WERI-Rb-1 (cell line): Measurements from ENCODE around the gene CHPT1.

Experiments
- DNase-seq: peaks from one replicate; pipeline ENCODE4 v3.0.0-alpha.2; 2020
- H3K27ac ChIP-seq: fragments of 250-450 bp; sonication (Bioruptor Pico); 2 replicates; pipeline ENCODE4 v1.5.1; 2020; ENCODE audit warnings: mild to moderate bottlenecking, moderate library complexity
- H3K27me3 ChIP-seq: fragments of 250-450 bp; sonication (Bioruptor Pico); 2 replicates; pipeline ENCODE4 v1.5.1; 2021; ENCODE audit warnings: mild to moderate bottlenecking, low read depth, moderate library complexity; ENCODE audit not compliant: insufficient read depth, severe bottlenecking
- H3K36me3 ChIP-seq: fragments of 250-450 bp; sonication (Bioruptor Pico); 2 replicates; pipeline ENCODE4 v1.5.1; 2020; ENCODE audit warnings: mild to moderate bottlenecking, moderate library complexity
- H3K4me3 ChIP-seq: 2 replicates; pipeline ENCODE4 v1.5.1; 2011; ENCODE audit warnings: low read depth, mild to moderate bottlenecking, control low read depth, low read length
- H3K9me3 ChIP-seq: fragments of 250-450 bp; sonication (Bioruptor Pico); 2 replicates; pipeline ENCODE4 v1.5.1; 2021; ENCODE audit warnings: mild to moderate bottlenecking, moderate library complexity; ENCODE audit not compliant: severe bottlenecking
- CTCF ChIP-seq: IDR thresholded peaks from 2 replicates; pipeline ENCODE4 v1.5.1; 2011; ENCODE audit warnings: low read depth, mild to moderate bottlenecking, control low read depth, inconsistent platforms, low read length

Gene CHPT1

GRCh38 chr12:101740980-101741379 lies 43.5 kb downstream of the CHPT1 start:
- Histone ChIP-seq H3K27ac (no peak overlapping the region), H3K27me3 (no peaks in the 10 kb centered on the region), H3K4me3 (no peak overlapping the region), H3K36me3 (peaks cover 4% of the 10 kb centered on the region), H3K9me3 (no peaks in the 10 kb centered on the region)
- DNase-seq = no peak
- TF ChIP-seq CTCF = no peak

- Histone ChIP-seq H3K36me3 (peaks cover 4% of the 10 kb centered on the region), H3K27me3 (no peaks in the 10 kb centered on the region), H3K27ac (no peak overlapping the region), H3K4me3 (no peak overlapping the region), H3K9me3 (no peaks in the 10 kb centered on the region)
- no peak for DNase-seq
- no peak for TF ChIP-seq CTCF
Measured at GRCh38 chr12:101743242-101743641, 45.8 kb downstream of the CHPT1 start.

DNA sequence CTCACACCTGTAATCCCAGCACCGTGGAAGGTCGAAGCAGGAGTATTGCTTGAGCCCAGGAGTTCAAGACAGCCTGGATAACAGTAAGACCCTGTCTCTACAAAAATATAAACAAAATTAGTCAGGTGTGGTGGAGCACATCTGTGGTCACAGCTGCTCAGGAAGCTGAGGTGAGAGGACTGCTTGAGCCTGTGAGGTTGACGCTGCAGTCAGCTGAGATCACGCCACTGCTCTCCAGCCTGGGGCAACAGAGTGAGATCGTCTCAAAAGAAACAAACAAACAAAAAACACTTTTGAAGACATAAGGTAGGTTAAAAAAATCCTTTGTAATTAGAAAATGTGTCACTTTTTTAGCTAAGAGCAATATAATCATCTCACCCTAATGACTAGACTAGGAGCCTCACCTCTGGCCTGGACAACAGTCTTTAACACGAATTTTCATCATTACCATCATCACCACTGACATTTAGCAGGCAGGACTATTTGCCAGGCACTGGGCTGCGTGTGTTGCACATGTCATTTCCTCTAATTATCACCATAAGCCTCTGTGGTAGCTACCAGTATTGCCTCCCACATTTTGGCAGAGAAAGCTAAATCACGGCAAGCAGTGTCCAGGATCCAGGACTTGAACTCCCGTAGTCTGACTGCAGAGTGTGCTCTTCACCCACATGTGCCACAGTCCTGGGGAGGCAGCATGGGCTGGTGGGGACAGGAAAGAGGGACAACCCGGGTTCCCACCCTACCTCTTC lies 46.5 kb downstream of the CHPT1 start:
- Histone ChIP-seq H3K4me3 (no peak overlapping the region), H3K9me3 (no peaks in the 10 kb centered on the region), H3K27me3 (no peaks in the 10 kb centered on the region), H3K27ac (no peak overlapping the region), H3K36me3 (peaks cover 4% of the 10 kb centered on the region)
- no peak for DNase-seq
- TF ChIP-seq CTCF = no peak

DNA sequence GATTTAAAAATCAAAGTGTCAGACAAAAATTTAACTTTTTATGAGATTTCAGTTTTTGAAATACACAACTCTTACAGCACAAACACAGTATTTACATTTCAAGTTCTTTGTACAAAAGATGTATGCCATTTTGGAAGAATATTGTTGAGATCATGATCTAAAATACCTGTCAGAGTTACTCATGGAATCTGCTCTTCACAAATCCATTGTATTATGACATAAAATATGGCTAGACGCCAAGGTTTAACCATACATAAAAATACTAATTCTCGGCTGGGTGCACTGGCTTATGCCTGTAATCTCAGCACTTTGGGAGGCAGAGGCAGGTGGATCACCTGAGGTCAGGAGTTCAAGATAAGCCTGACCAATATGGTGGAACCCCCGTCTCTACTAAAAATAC lies 48.0 kb downstream of the CHPT1 start:
- H3K36me3 ChIP-seq = peaks cover 4% of the 10 kb centered on the region; the same call in 1 of the 2 replicates
- no peaks in the 10 kb centered on the region for H3K27me3 ChIP-seq
- no peaks in the 10 kb centered on the region for H3K9me3 ChIP-seq
- H3K27ac ChIP-seq = no peak overlapping the region
- no peak for DNase-seq
- TF ChIP-seq CTCF = no peak
- no peak overlapping the region for H3K4me3 ChIP-seq

- DNase-seq = no peak
- no peak for TF ChIP-seq CTCF
- Histone ChIP-seq H3K9me3 (no peaks in the 10 kb centered on the region), H3K27me3 (no peaks in the 10 kb centered on the region), H3K4me3 (no peak overlapping the region), H3K27ac (no peak overlapping the region), H3K36me3 (peaks cover 4% of the 10 kb centered on the region; the same call in 1 of the 2 replicates)
Measured at GRCh38 chr12:101746196-101746595, 48.8 kb downstream of the CHPT1 start.

DNA sequence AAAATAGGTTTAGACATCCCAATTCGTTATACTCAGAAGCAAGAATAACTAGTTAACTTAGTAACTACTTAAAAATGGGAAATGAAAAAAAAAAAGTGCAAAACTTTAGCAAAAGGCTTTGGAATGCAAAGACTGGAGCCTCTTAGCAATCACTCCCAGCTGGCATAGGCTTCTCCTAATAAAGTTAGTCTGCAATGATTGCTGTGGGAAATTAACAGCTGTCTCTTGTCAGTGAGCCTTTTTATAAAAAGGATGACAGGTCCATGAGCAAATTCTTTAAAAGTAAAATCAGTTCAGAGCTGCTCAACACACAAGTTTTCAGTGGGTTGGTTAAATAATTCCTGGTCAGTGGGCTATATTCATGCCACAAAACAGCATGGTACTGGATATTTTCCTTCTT lies 49.2 kb downstream of the CHPT1 start:
- TF ChIP-seq CTCF = no peak
- Histone ChIP-seq H3K9me3 (no peaks in the 10 kb centered on the region), H3K4me3 (no peak overlapping the region), H3K36me3 (peaks cover 4% of the 10 kb centered on the region; the same call in 1 of the 2 replicates), H3K27me3 (no peaks in the 10 kb centered on the region), H3K27ac (no peak overlapping the region)
- no peak for DNase-seq
